ENCODE data around the gene ADGRL4.

The ADGRL4 gene

DNA sequence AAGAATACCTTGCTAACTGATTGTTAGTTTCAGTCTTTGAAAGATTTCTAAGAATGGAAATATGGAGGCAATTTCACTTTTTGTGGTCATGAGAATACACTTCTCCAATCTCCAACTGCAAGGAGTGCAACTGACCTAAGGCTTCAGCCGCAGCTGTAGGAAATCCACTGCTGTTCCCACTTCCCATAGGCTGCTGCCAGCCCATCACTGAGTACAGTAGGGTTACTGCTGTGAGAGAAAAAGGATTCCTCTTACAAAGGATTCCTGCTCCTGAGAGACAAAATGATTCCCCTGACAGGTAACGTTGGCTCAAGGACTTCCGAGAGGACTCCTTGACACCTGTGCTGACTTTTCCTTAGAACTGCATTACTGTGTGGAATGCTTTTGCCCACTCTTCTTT, 87.4 kb downstream of the ADGRL4 start:
- no peaks in the 10 kb centered on the region for H3K9me3 ChIP-seq
- no peaks in the 10 kb centered on the region for H3K36me3 ChIP-seq
- H3K27ac ChIP-seq, result no peak overlapping the region
- no peak overlapping the region for H3K4me3 ChIP-seq (ENCODE audit: low read depth in 1 of 2, low read length in 1 of 2)
- H3K27me3 ChIP-seq, result no peaks in the 10 kb centered on the region
- H3K4me1 ChIP-seq (ENCODE audit: control insufficient read depth in 1 of 2, insufficient read depth in 1 of 2, low read depth in 1 of 2, low read length in 1 of 2), result no peaks in the 10 kb centered on the region
- TF ChIP-seq, protein P1, sequence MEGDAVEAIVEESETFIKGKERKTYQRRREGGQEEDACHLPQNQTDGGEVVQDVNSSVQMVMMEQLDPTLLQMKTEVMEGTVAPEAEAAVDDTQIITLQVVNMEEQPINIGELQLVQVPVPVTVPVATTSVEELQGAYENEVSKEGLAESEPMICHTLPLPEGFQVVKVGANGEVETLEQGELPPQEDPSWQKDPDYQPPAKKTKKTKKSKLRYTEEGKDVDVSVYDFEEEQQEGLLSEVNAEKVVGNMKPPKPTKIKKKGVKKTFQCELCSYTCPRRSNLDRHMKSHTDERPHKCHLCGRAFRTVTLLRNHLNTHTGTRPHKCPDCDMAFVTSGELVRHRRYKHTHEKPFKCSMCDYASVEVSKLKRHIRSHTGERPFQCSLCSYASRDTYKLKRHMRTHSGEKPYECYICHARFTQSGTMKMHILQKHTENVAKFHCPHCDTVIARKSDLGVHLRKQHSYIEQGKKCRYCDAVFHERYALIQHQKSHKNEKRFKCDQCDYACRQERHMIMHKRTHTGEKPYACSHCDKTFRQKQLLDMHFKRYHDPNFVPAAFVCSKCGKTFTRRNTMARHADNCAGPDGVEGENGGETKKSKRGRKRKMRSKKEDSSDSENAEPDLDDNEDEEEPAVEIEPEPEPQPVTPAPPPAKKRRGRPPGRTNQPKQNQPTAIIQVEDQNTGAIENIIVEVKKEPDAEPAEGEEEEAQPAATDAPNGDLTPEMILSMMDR (IDR thresholded peaks at IDR 0.05), result no peak

DNA sequence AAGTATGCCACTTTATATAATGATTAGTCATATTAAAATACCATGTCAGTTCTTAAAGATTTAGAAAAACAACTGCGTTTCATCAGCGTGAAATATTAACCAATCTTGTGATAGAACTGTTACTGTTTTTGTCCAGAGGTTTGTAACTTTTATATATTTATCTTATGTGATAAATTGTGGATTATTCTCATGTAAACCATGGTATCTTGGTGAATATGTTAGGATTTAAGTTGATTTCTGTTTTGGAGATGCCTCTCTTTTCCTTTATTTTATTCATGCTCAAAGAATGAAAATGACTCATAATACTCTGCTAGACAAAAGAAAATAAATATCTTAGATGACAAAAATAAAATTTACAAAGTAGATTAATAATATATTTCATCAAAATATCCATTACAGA, 88.4 kb downstream of the ADGRL4 start:
- H3K9me3 ChIP-seq, result no peaks in the 10 kb centered on the region
- TF ChIP-seq, protein P1 (IDR thresholded peaks at IDR 0.05), result no peak
- H3K4me3 ChIP-seq (ENCODE audit: low read depth in 1 of 2, low read length in 1 of 2), result no peak overlapping the region
- H3K27me3 ChIP-seq, result no peaks in the 10 kb centered on the region
- H3K27ac ChIP-seq, result no peak overlapping the region
- no peaks in the 10 kb centered on the region for H3K36me3 ChIP-seq
- no peaks in the 10 kb centered on the region for H3K4me1 ChIP-seq (ENCODE audit: control insufficient read depth in 1 of 2, insufficient read depth in 1 of 2, low read depth in 1 of 2, low read length in 1 of 2)

DNA sequence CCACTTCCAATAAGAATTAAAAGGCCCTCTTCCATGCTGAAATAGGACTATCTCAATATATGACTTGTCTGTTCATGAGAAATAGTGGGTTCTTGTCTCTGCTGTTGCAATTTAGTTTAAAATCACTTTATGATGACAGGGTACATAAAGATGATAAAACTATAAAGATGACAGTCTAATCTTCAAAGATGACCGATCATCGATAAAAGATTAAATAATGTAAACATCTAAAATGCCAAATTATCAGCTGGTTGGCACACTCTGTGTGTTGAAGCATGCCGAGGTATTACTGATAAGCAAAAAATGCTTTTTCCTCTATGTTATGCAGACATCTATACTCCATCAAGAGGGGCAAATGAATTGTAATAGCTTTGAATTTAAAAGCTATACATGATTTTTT, 89.5 kb downstream of the ADGRL4 start:
- H3K36me3 ChIP-seq, result no peaks in the 10 kb centered on the region
- TF ChIP-seq, protein P1 (IDR thresholded peaks at IDR 0.05), result no peak
- no peak overlapping the region for H3K4me3 ChIP-seq (ENCODE audit: low read depth in 1 of 2, low read length in 1 of 2)
- H3K27ac ChIP-seq, result no peak overlapping the region
- H3K27me3 ChIP-seq, result no peaks in the 10 kb centered on the region
- H3K4me1 ChIP-seq (ENCODE audit: control insufficient read depth in 1 of 2, insufficient read depth in 1 of 2, low read depth in 1 of 2, low read length in 1 of 2), result no peaks in the 10 kb centered on the region
- no peaks in the 10 kb centered on the region for H3K9me3 ChIP-seq

DNA sequence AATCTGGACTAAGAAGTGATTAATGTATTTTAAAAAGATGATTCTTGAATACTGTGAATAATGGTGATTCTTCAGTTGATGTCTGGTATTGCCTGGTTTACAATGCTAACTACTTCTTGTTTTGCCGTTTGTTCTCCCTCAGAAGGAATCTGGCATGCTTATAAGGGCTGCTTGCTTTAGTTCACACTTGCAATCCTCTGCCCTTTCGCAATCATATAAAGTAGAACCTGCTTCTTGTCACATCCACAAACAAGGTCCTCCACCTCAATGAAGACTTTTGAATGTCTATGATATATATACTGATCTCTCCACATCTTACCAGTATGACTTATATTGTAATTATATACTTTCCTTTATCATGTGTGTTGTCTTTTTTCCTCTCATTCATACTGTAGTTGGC, 92.6 kb downstream of the ADGRL4 start:
- H3K4me3 ChIP-seq (ENCODE audit: low read depth in 1 of 2, low read length in 1 of 2), result no peak overlapping the region
- no peaks in the 10 kb centered on the region for H3K9me3 ChIP-seq
- no peaks in the 10 kb centered on the region for H3K27me3 ChIP-seq
- TF ChIP-seq, protein P1 (IDR thresholded peaks at IDR 0.05), result no peak
- H3K36me3 ChIP-seq, result no peaks in the 10 kb centered on the region
- H3K27ac ChIP-seq, result no peak overlapping the region
- H3K4me1 ChIP-seq (ENCODE audit: control insufficient read depth in 1 of 2, insufficient read depth in 1 of 2, low read depth in 1 of 2, low read length in 1 of 2), result no peaks in the 10 kb centered on the region

DNA sequence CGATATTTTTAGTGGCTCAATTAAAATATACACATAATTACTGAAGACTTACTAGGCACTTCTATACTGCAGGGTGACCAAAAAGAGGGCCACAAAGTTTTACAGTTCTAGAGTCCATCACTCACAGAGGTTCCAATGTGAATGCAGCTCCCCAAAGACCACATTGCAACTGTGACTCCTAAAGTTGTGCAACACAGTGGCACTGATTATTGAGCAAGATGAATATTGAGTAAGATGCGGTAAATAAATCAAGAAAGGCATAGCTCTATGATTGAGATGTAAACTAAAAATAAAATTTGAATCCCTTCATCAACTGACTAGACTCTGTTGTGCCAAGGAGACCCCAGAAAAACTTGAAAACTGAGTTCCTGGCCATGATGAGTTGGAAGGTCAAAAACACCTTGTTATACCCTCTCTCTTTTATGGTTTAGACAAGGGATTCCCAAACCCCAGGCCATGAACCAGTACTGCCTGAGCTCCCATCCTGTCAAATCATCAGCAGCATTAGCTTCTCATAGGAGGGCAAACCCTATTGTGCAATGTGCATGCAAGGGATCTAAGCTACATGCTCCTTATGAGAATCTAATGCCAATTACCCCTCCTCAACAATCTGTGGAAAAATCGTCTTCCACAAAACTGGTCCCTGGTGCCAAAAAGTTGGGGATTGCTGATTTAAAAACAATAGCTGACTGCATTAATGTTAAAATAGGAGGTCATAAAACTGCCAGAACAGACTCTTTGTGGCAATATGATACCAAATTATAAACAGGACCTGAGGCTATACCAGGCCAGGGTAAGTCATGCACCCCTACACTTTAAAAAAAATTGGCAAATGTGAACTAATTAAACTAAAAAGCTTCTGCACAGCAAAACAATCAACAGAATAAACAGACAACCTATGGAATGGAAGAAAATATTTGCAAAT, 94.3 kb downstream of the ADGRL4 start:
- Histone ChIP-seq H3K36me3 (no peaks in the 10 kb centered on the region), H3K27me3 (no peaks in the 10 kb centered on the region), H3K9me3 (no peaks in the 10 kb centered on the region), H3K27ac (no peak overlapping the region), H3K4me1 (ENCODE audit: control insufficient read depth in 1 of 2, insufficient read depth in 1 of 2, low read depth in 1 of 2, low read length in 1 of 2) (no peaks in the 10 kb centered on the region), H3K4me3 (ENCODE audit: low read depth in 1 of 2, low read length in 1 of 2) (no peak overlapping the region)
- TF ChIP-seq, protein P1 (IDR thresholded peaks at IDR 0.05), result no peak

Data from neutrophil (primary cell).